Body of pancreas (tissue), 4 donors: ENCODE results near the gene WWOX.

Experiments
- CTCF ChIP-seq, 7 experiments: fragments of 450-650 bp in 4 of 7; fragments of 200-600 bp in 3 of 7; sonication (generic) in 3 of 7; IDR thresholded peaks; one replicate each; pipeline ENCODE4 v1.5.1; 2016 to 2019; ENCODE audit warnings: antibody characterized with exemption in 7 of 7
- POLR2A ChIP-seq, 3 donors: fragments of 450-650 bp; IDR thresholded peaks; one replicate each; pipeline ENCODE4 v1.6.1; 2016; ENCODE audit warnings: antibody characterized with exemption in 3 of 3, mild to moderate bottlenecking in 2 of 3

GRCh38 chr16:78838276-78838675 is 738.8 kb downstream of the WWOX start:
- TF ChIP-seq CTCF (IDR thresholded peaks at IDR 0.05) (no peak), POLR2A (IDR thresholded peaks at IDR 0.05) (no peak)
